GM12891 (cell line): Measurements from ENCODE around the gene THOC5.

Source experiments
- POLR2A ChIP-seq: IDR thresholded peaks from 2 replicates; pipeline ENCODE4 v1.6.1; 2011; ENCODE audit warnings: low read depth, low read length, control low read depth
- POLR2AphosphoS5 ChIP-seq: IDR thresholded peaks from 2 replicates; pipeline ENCODE4 v1.6.1; 2011; ENCODE audit warnings: low read depth, low read length, control low read depth
- SPI1 ChIP-seq: IDR thresholded peaks from 2 replicates; pipeline ENCODE4 v1.6.1; 2011; ENCODE audit warnings: low read depth, low read length, control low read depth
- TAF1 ChIP-seq: IDR thresholded peaks from 2 replicates; pipeline ENCODE4 v1.6.1; 2011; ENCODE audit warnings: low read depth, low read length, control low read depth

- no peak for TF ChIP-seq POLR2A
- TF ChIP-seq POLR2AphosphoS5 = no peak
- no peak for TF ChIP-seq SPI1
- no peak for TF ChIP-seq TAF1
Measured at GRCh38 chr22:29484642-29485041, 68.9 kb downstream of the THOC5 start.
